Neural crest cell (in vitro differentiated cells): ENCODE results near the gene MYT1. TPM values are rescaled to one million over a fixed set of nuclear protein-coding genes. Genes with fewer than 3 reads are reported as not detected.

Experiments used
- DNase-seq: peaks from one replicate; pipeline ENCODE4 v3.0.0; 2021; ENCODE audit warnings: low read depth, mixed read lengths, low spot score
- H3K27ac Mint-ChIP-seq: one replicate; pipeline ENCODE4 v1.8.0; 2021; ENCODE audit warnings: mild to moderate bottlenecking, mixed read lengths; ENCODE audit not compliant: unreplicated experiment
- H3K27me3 Mint-ChIP-seq: 2 replicates; pipeline ENCODE4 v1.8.0; 2021; ENCODE audit warnings: low read depth, mild to moderate bottlenecking, mixed read lengths
- H3K36me3 Mint-ChIP-seq: 2 replicates; pipeline ENCODE4 v1.8.0; 2021; ENCODE audit warnings: low read depth, mild to moderate bottlenecking, mixed read lengths
- H3K4me1 Mint-ChIP-seq: 2 replicates; pipeline ENCODE4 v1.8.0; 2021; ENCODE audit warnings: mixed read lengths
- H3K4me3 Mint-ChIP-seq: one replicate; pipeline ENCODE4 v1.8.0; 2021; ENCODE audit warnings: mild to moderate bottlenecking, mixed read lengths
- H3K9me3 Mint-ChIP-seq: 2 replicates; pipeline ENCODE4 v1.8.0; 2021; ENCODE audit warnings: mixed read lengths
- CTCF ChIP-seq: fragments of 200-600 bp; sonication (generic); conservative IDR thresholded peaks from 2 replicates; pipeline ENCODE4 v1.5.0; 2021; ENCODE audit warnings: antibody characterized with exemption, mild to moderate bottlenecking
- total RNA-seq: library from RNA; stranded (reverse); gene quantifications from 2 replicates; pipeline ENCODE4 v1.2.1, GENCODE V29; 2021

The MYT1 gene
- total RNA-seq, 1 donor from 2014 or later, result 4.3 TPM

- Mint-ChIP-seq H3K4me1 (peaks cover 32% of the 10 kb centered on the region), H3K4me3 (no peak overlapping the region), H3K27ac (no peak overlapping the region), H3K9me3 (no peaks in the 10 kb centered on the region), H3K36me3 (no peaks in the 10 kb centered on the region), H3K27me3 (peaks cover 5% of the 10 kb centered on the region)
- no peak for TF ChIP-seq CTCF
- no peak for DNase-seq
These were observed 9.5 kb upstream of the MYT1 start for GRCh38 chr20:64154590-64155257.

DNA sequence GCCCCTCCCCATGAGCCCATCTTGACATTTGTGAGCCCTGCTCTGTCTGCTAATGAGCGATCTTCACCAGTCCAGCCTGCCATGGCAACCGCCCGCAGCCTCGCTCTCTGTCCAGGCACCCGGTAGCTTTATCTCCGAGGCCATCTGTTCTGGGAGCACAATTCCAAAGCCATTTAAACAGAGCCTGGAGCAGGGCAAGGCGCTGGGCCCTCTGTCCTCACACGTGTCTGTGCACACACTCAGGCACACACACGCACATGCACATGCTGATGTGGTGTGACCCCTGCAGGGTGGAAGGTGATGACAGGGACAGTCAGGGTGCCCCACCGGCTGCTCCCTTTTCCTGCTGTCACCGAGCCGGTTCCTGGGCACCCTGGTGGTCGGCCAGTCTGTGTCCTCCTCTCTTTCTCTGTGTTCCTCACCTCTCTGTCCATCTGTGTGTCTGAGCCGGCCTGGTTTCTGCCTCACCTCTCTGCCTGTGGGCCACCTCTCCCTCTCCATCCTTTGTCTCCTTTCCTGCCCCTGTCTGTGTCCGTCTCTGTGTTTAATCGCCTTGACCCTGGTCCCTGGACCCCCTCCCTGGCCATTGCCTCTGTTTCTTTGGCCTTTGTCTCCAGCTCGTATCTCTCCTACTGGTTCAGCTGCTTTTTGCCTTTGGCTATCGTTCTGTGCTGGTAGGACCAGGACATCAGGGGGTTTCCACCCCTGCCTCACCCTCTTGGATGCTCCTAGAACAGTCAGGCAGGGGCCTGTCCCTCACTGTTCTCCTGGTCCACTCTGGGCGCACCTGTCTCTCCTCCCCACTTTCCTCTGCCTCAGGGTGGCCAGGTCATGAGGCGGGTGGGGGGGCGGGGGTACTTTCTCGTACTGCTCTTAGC, 8.8 kb upstream of the MYT1 start:
- Mint-ChIP-seq H3K4me1 (peaks cover 39% of the 10 kb centered on the region), H3K36me3 (no peaks in the 10 kb centered on the region)

GRCh38 chr20:64156136-64156885, 7.9 kb upstream of the MYT1 start:
- H3K9me3 Mint-ChIP-seq, result no peaks in the 10 kb centered on the region
- no peak for DNase-seq
- H3K4me3 Mint-ChIP-seq, result no peak overlapping the region
- no peak for TF ChIP-seq CTCF
- H3K36me3 Mint-ChIP-seq, result no peaks in the 10 kb centered on the region
- peak overlapping the region; percentile 92 for H3K27ac Mint-ChIP-seq
- H3K27me3 Mint-ChIP-seq, result peaks cover 19% of the 10 kb centered on the region
- H3K4me1 Mint-ChIP-seq, result peaks cover 47% of the 10 kb centered on the region

More for the DNA sequence above, 8.8 kb upstream of the MYT1 start:
- Mint-ChIP-seq H3K4me3 (no peak overlapping the region), H3K27ac (peak overlapping the region; percentile 92), H3K9me3 (no peaks in the 10 kb centered on the region), H3K27me3 (peaks cover 11% of the 10 kb centered on the region)
- no peak for DNase-seq
- TF ChIP-seq CTCF, result no peak

DNA sequence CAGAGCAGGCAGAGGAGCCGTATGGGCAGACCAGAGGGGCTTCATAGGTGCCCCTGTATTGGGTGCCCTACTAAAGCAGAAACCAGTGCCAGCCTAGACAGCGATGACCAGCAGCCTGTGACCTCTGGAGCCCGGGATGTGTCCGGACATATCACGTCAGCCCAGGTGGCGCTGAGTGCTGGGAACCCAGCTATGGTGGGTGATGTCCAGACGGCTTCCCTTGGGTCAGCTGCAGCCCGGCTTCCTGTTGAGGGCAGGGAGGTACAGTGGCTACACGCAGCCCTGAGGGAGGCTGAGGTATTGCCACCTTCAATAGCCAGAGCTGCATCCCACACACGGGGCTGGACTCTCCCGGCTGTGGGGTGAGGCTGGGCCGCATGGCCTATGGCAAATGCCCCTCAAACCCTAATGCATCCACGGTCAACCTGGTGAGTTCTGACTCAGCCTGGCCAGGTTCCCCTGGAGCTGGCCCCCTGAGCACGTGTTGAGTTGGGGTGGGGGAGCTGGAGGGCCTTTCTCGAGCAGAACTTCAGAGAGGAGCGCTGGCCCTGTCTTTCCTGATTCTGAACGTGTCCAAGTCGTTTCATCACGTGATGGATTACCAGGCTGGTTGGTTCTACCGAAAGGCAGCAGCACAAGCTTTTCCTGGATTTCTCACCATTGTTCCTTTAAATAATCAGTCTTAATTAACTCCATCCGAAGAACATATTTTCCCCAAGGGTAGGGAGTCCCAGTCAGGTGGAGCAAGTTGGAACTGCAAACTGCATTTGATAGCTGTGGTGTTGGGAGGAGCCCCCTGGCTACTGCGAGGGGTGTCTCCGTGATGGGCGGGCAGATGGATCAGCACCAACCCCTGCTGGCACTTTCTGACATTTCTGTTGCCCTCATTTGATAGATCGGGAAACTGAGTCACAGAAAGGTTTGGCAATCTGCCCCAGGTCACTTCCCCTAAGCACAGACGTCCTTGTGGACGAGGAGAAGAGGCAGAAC, 7.1 kb upstream of the MYT1 start:
- no peaks in the 10 kb centered on the region for H3K36me3 Mint-ChIP-seq
- H3K27ac Mint-ChIP-seq, result peak overlapping the region; percentile 6
- no peaks in the 10 kb centered on the region for H3K9me3 Mint-ChIP-seq
- H3K27me3 Mint-ChIP-seq, result peaks cover 28% of the 10 kb centered on the region
- DNase-seq, result no peak
- H3K4me3 Mint-ChIP-seq, result no peak overlapping the region
- peaks cover 56% of the 10 kb centered on the region for H3K4me1 Mint-ChIP-seq
- no peak for TF ChIP-seq CTCF

- H3K4me3 Mint-ChIP-seq, result no peak overlapping the region
- peaks cover 63% of the 10 kb centered on the region for H3K4me1 Mint-ChIP-seq
These were observed 6.4 kb upstream of the MYT1 start for GRCh38 chr20:64157878-64158277.

More at GRCh38 chr20:64157878-64158277, 6.4 kb upstream of the MYT1 start:
- H3K27me3 Mint-ChIP-seq, result peaks cover 35% of the 10 kb centered on the region
- no peaks in the 10 kb centered on the region for H3K36me3 Mint-ChIP-seq
- no peak for DNase-seq
- TF ChIP-seq CTCF, result no peak
- no peak overlapping the region for H3K27ac Mint-ChIP-seq
- H3K9me3 Mint-ChIP-seq, result no peaks in the 10 kb centered on the region
